ENCODE data around the gene LRSAM1.

DNA sequence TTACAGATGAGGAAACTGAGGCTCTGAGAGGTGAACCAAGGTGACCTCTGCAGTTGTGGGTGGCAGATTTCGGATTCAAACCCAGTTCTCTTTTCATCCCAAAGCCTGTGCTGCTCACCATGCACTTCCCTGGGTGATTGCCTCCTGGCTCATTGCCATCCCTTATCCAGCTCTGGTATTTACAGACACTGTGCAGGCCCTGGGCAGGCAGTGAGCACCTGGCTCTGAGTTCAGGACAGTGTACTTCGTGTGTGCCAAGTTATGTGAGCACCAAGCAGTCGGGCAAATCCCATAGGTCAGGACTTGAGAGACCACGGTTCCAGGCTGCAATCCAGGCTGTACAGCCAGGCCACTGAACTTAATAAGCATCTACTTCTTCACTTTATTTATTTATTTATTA lies 1.4 kb downstream of the LRSAM1 start:
- TF ChIP-seq CTCF (IDR thresholded peaks at IDR 0.05; ENCODE audit: borderline replicate concordance, extremely low read depth, low read length, poor library complexity, severe bottlenecking) (no peak), EZH2 (IDR thresholded peaks at IDR 0.05; ENCODE audit: borderline replicate concordance, low read depth, low read length, severe bottlenecking) (no peak)

All from DND-41 (cell line).